ENCODE measurements around the gene KCNIP4. TPM values are rescaled to one million over a fixed set of nuclear protein-coding genes. Genes with fewer than 3 reads are reported as not detected.

The KCNIP4 gene
- total RNA-seq, 4 donors from 2014 or later = 1.3 to 11.1 TPM; not detected in 2

- H3K4me3 ChIP-seq = no peak overlapping the region
- no peak overlapping the region for H3K27ac ChIP-seq
- intact Hi-C loops (cut with DNase I; ENCODE audit: low total_unique reads) = no loop called here
- no peaks in the 10 kb centered on the region for H3K9me3 ChIP-seq
- no peak for TF ChIP-seq POLR2A (IDR thresholded peaks at IDR 0.05)
- TF ChIP-seq CTCF (IDR thresholded peaks at IDR 0.05) = no peak
- DNase-seq = no peak
- H3K27me3 ChIP-seq = no peaks in the 10 kb centered on the region
- H3K4me1 ChIP-seq = no peaks in the 10 kb centered on the region
- H3K36me3 ChIP-seq = no peaks in the 10 kb centered on the region
These were observed 1046.7 kb downstream of the KCNIP4 start for GRCh38 chr4:20901851-20902250.

DNA sequence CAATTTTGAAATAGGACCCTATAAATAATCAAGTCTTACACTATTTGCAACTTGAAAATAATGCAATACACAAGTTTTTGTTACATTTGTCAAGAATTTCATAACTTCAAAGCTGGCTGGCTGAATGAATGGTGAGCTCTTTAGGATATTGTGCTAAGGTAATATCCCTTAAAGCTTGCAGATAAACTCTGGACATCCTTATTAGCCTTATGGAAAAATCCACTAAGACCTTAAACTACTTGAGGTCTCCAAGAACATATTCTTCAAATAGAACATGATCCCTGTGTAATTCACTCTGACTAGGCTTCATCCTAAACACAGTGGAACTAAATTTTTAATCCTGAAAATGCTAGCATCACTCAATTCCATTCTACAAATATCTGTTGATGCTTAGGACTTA lies 1049.0 kb downstream of the KCNIP4 start:
- Histone ChIP-seq H3K27me3 (no peaks in the 10 kb centered on the region), H3K4me1 (no peaks in the 10 kb centered on the region), H3K27ac (no peak overlapping the region), H3K4me3 (no peak overlapping the region), H3K9me3 (no peaks in the 10 kb centered on the region), H3K36me3 (no peaks in the 10 kb centered on the region)
- no peak for TF ChIP-seq CTCF (IDR thresholded peaks at IDR 0.05)
- no peak for TF ChIP-seq POLR2A (IDR thresholded peaks at IDR 0.05)
- intact Hi-C loops (cut with DNase I; ENCODE audit: low total_unique reads) = no loop called here
- no peak for DNase-seq

- no peaks in the 10 kb centered on the region for H3K4me1 ChIP-seq
- no peak overlapping the region for H3K4me3 ChIP-seq
- H3K36me3 ChIP-seq = no peaks in the 10 kb centered on the region
- H3K27me3 ChIP-seq = no peaks in the 10 kb centered on the region
- no peak for DNase-seq
- H3K9me3 ChIP-seq = no peaks in the 10 kb centered on the region
- no peak for TF ChIP-seq POLR2A (IDR thresholded peaks at IDR 0.05)
- no peak for TF ChIP-seq CTCF (IDR thresholded peaks at IDR 0.05)
- H3K27ac ChIP-seq = no peak overlapping the region
- intact Hi-C loops (cut with DNase I; ENCODE audit: low total_unique reads) = no loop called here
These were observed 1052.6 kb downstream of the KCNIP4 start for GRCh38 chr4:20895988-20896387.

DNA sequence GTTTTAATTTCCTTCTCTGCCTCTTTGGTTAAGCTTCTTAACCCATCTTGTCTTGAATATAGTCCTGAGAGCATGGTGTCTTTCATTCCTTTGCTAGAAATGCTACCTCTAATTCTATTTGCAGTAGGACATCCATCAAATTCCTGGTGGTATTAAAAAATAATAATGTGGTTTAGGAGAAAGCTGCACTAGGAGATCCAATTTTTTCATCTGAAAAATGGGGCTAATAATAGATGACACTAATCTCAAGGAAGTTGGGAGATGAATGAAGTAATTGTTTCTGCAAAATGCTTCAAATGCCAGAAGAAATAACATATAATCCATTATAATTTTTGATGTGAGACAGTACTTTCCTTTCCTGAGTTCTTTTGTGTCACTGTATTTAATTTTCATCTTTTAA lies 1053.4 kb downstream of the KCNIP4 start:
- H3K4me1 ChIP-seq = no peaks in the 10 kb centered on the region
- no peaks in the 10 kb centered on the region for H3K36me3 ChIP-seq
- H3K27me3 ChIP-seq = no peaks in the 10 kb centered on the region
- H3K4me3 ChIP-seq = no peak overlapping the region
- H3K9me3 ChIP-seq = no peaks in the 10 kb centered on the region
- H3K27ac ChIP-seq = no peak overlapping the region
- intact Hi-C loops (cut with DNase I; ENCODE audit: low total_unique reads) = no loop called here
- DNase-seq = no peak
- no peak for TF ChIP-seq POLR2A (IDR thresholded peaks at IDR 0.05)
- no peak for TF ChIP-seq CTCF (IDR thresholded peaks at IDR 0.05)

DNA sequence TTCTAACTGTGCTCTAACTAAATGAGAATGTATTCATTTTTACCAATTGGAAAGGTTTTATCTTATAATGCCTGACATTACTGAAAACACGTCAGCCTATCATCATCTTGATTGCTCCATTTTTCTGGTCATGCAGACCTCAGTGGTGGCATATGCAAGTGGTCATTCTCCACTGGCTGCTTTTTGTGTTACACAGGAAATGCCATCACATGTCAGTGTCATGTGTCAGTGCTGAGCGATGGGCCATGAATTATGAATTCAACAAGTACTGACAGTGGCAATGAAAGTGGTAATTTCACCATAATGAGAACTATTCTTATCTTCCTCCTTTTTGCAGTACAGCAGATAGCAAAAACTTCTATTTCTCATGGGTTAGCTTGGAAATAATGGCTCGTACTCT lies 1057.8 kb downstream of the KCNIP4 start:
- Histone ChIP-seq H3K4me1 (no peaks in the 10 kb centered on the region), H3K9me3 (no peaks in the 10 kb centered on the region), H3K36me3 (no peaks in the 10 kb centered on the region), H3K4me3 (no peak overlapping the region), H3K27me3 (no peaks in the 10 kb centered on the region), H3K27ac (no peak overlapping the region)
- TF ChIP-seq POLR2A (IDR thresholded peaks at IDR 0.05) = no peak
- TF ChIP-seq CTCF (IDR thresholded peaks at IDR 0.05) = no peak
- intact Hi-C loops (cut with DNase I; ENCODE audit: low total_unique reads) = no loop called here
- no peak for DNase-seq
